Activated T-cell treated with anti-CD3 and anti-CD28 coated beads for 4 hours (primary cell): ENCODE measurements around the gene NADK.
"Not testable (repeated sequence)": the region's sequence is repeated elsewhere in the genome, so short reads cannot be mapped to it uniquely, and the experiment has no call there.

Source experiments
- DNase-seq: peaks from one replicate; pipeline ENCODE4 v3.0.0-alpha.2; 2020

The NADK gene

GRCh38 chr1:1703796-1704195, 74.5 kb downstream of the NADK start:
- DNase-seq = no peak

DNA sequence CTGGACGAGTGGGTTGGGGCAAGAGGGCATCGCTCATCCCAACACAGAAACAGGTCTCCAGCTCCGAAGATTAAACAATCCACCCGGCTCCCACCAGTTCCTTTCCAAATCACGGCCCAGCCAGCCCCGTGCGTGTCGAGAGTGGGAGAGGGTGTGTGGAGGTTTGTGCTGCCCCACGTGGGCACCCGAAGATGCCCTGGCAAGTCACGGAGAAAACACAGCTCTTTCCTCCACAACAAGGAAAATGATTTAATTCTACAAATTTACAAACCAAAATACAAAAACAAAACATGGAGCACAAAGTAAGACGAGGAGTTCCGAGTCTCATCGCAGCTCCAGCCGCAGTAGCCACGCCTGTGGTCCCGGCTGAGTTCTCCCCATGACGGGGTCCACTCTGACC, 75.8 kb downstream of the NADK start:
- DNase-seq = not testable (repeated sequence)
